Kidney (tissue), 14 donors: ENCODE measurements around the gene PDGFB. TPM values are rescaled to one million over a fixed set of nuclear protein-coding genes. Genes with fewer than 3 reads are reported as not detected.

Experiments used
- DNase-seq, 5 donors: peaks; one replicate each; pipeline ENCODE4 v3.0.0-alpha.2; 2013 to 2020
- FAIRE-seq: peaks from 2 replicates; lab custom pipeline; 2012; peaks lifted over from hg19 to GRCh38; lab: Jason Lieb, UNC
- H3K27ac ChIP-seq, 2 donors: one replicate each; pipeline ENCODE4 v1.7.0; 2013; ENCODE audit warnings: low read depth in 2 of 2, low read length in 2 of 2, inconsistent platforms in 1 of 2
- H3K27me3 ChIP-seq: one replicate; pipeline ENCODE4 v1.7.1; 2013; ENCODE audit warnings: low read length, inconsistent platforms; ENCODE audit not compliant: control insufficient read depth, insufficient read depth
- H3K36me3 ChIP-seq, 3 donors: one replicate each; pipeline versions ENCODE4 v1.7.0 to v1.7.1; 2013; ENCODE audit warnings: low read length in 3 of 3, control low read depth in 1 of 3, inconsistent platforms in 1 of 3; ENCODE audit not compliant: insufficient read depth in 3 of 3, control insufficient read depth in 2 of 3
- H3K4me1 ChIP-seq, 3 donors: one replicate each; pipeline versions ENCODE4 v1.7.0 to v1.7.1; 2013; ENCODE audit warnings: low read length in 3 of 3, inconsistent platforms in 1 of 3, low read depth in 1 of 3; ENCODE audit not compliant: control insufficient read depth in 2 of 3, insufficient read depth in 2 of 3
- H3K4me3 ChIP-seq, 3 donors: one replicate each; pipeline versions ENCODE4 v1.7.0 to v1.8.1; 2013; ENCODE audit warnings: low read length in 3 of 3, control low read depth in 1 of 3, inconsistent platforms in 1 of 3
- H3K9ac ChIP-seq, 3 donors: one replicate each; pipeline versions ENCODE4 v1.7.0 to v1.7.1; 2013; ENCODE audit warnings: low read length in 3 of 3, control low read depth in 1 of 3, inconsistent platforms in 1 of 3
- H3K9me3 ChIP-seq, 3 donors: one replicate each; pipeline versions ENCODE4 v1.7.0 to v1.7.1; 2013; ENCODE audit warnings: low read length in 3 of 3, control low read depth in 1 of 3, inconsistent platforms in 1 of 3; ENCODE audit not compliant: control insufficient read depth in 2 of 3, insufficient read depth in 1 of 3
- CTCF ChIP-seq: IDR thresholded peaks from 3 replicates; pipeline ENCODE4 v1.5.1; 2012; ENCODE audit warnings: mild to moderate bottlenecking, moderate library complexity, borderline replicate concordance; ENCODE audit not compliant: insufficient read depth; ENCODE audit errors: extremely low read depth
- intact Hi-C: fragments of 100-400 bp; cut with DNase I; formaldehyde crosslinking; loops from one replicate; pipeline ENCODE4 v1.11.1; 2022
- polyA plus RNA-seq: library from polyadenylated mRNA; stranded (reverse); fragments of 350-450 nt; fragmentation: Illumina TruSeq; extraction: RNeasy Lipid Tissue Mini Kit (QIAGEN cat#74804); gene quantifications from one replicate; pipeline ENCODE4 v1.2.3, GENCODE V29; 2014; ENCODE audit warnings: low read depth, low replicate concordance; ENCODE audit not compliant: insufficient read depth
- total RNA-seq: library from RNA; stranded (reverse); fragmentation: NEBNext Ultra II Directional; extraction: Animal tissue kit (Norgen Biotek cat#: 25700); gene quantifications from one replicate; pipeline ENCODE4 v1.2.1, GENCODE V29; 2021
- donor health status: control.
- donor health status: control.
- donor health status: control.
- donor health status: control.
- donor health status: control.
- donor health status: DM: yes; HTN: yes; CAD: no.
- donor health status: Normal renal cell carcinoma (clear cell type).

The PDGFB gene
- total and polyA plus RNA-seq, 2 donors from 2014 or later: 10.4 to 14.2 TPM

- Histone ChIP-seq H3K27me3 (no peaks in the 10 kb centered on the region), H3K9me3 (no peaks in the 10 kb centered on the region), H3K4me3 (no peak overlapping the region), H3K4me1 (peaks cover 7 to 55% (median 44%) of the 10 kb centered on the region in 3 donors), H3K27ac (peak overlapping the region; percentile 85 to 97), H3K9ac (no peak overlapping the region), H3K36me3 (no peaks in the 10 kb centered on the region)
- no peak for TF ChIP-seq CTCF
- DNase-seq: no peak
- FAIRE-seq: no peak
- intact Hi-C loops: no loop called here
Observed at GRCh38 chr22:39177456-39177775, 67.4 kb downstream of the PDGFB start.

GRCh38 chr22:39176714-39177455 is 67.9 kb downstream of the PDGFB start:
- intact Hi-C loops: no loop called here
- H3K27ac ChIP-seq: peak overlapping the region; percentile 85 to 97
- peaks cover 7 to 60% (median 44%) of the 10 kb centered on the region in 3 donors for H3K4me1 ChIP-seq
- FAIRE-seq: no peak
- H3K36me3 ChIP-seq: no peaks in the 10 kb centered on the region
- H3K9ac ChIP-seq: peak overlapping the region in 1 of 3 donors; percentile 44
- TF ChIP-seq CTCF: no peak
- no peaks in the 10 kb centered on the region for H3K27me3 ChIP-seq
- H3K4me3 ChIP-seq: no peak overlapping the region
- DNase-seq: peak in 3 of 5 donors; percentile 16 to 76 (median 61)
- no peaks in the 10 kb centered on the region for H3K9me3 ChIP-seq

- H3K9ac ChIP-seq: peak overlapping the region in 1 of 3 donors; percentile 44
- H3K9me3 ChIP-seq: no peaks in the 10 kb centered on the region
- H3K4me3 ChIP-seq: no peak overlapping the region
- TF ChIP-seq CTCF: no peak
- H3K27me3 ChIP-seq: no peaks in the 10 kb centered on the region
- peaks cover 7 to 61% (median 44%) of the 10 kb centered on the region in 3 donors for H3K4me1 ChIP-seq
- no peak for FAIRE-seq
- no peaks in the 10 kb centered on the region for H3K36me3 ChIP-seq
- intact Hi-C loops: no loop called here
- H3K27ac ChIP-seq: peak overlapping the region; percentile 85 to 97
- peak; percentile 85 to 95 (median 90) for DNase-seq
Observed at GRCh38 chr22:39176143-39176713, 68.6 kb downstream of the PDGFB start.
